B cell (primary cell): Measurements from ENCODE around the gene KIRREL3. TPM values are rescaled to one million over a fixed set of nuclear protein-coding genes. Genes with fewer than 3 reads are reported as not detected.

Experiments used
- ATAC-seq: fragments of 200-7000 bp; cut with Tn5 transposase; one replicate; pipeline ENCODE4 v1.10.0; 2021; ENCODE audit warnings: low read depth, mild to moderate bottlenecking, moderate number of reproducible peaks, moderate library complexity
- CTCF ChIA-PET: fragments of 350-600 bp; sonication (Branson Sonifier 250); formaldehyde crosslinking; loops from one replicate; lab custom pipeline; 2021; ENCODE audit warnings: antibody characterized with exemption, inconsistent platforms; lab: Charles Lee
- POLR2A ChIA-PET: fragments of 350-600 bp; sonication (Branson Sonifier 250); formaldehyde crosslinking; loops from one replicate; lab custom pipeline; 2021; ENCODE audit warnings: antibody characterized with exemption; lab: Charles Lee
- DNase-seq: peaks from one replicate; pipeline ENCODE4 v3.0.0; 2013
- H2AFZ ChIP-seq: 2 replicates; pipeline ENCODE4 v1.6.1; 2012; ENCODE audit warnings: mild to moderate bottlenecking, low read depth, low read length; ENCODE audit not compliant: insufficient read depth, poor library complexity, severe bottlenecking
- H3K27ac ChIP-seq, 2 donors: 1 replicate in 1 of 2; 2 replicates in 1 of 2; pipeline ENCODE4 v1.5.1; 2012 to 2013; ENCODE audit warnings: low read length in 2 of 2, mild to moderate bottlenecking in 2 of 2, moderate library complexity in 1 of 2
- H3K27me3 ChIP-seq, 4 experiments: fragments of 200-600 bp in 1 of 4; sonication (generic) in 1 of 4; replicated peaks in 1 of 4; 1 replicate in 2 of 4; 2 replicates in 2 of 4; pipeline versions ENCODE4 v1.6.1 to v1.7.0; 2013 to 2016; ENCODE audit warnings: low read length in 3 of 4, mild to moderate bottlenecking in 2 of 4, mixed read lengths in 1 of 4, moderate library complexity in 1 of 4; ENCODE audit not compliant: insufficient read depth in 4 of 4, control insufficient read depth in 3 of 4; ENCODE audit errors: control extremely low read depth in 1 of 4
- H3K36me3 ChIP-seq, 2 experiments: replicated peaks in 1 of 2; 1 replicate in 1 of 2; 2 replicates in 1 of 2; pipeline versions ENCODE4 v1.6.1 to v1.7.1; 2013; ENCODE audit warnings: low read length in 1 of 2; ENCODE audit not compliant: insufficient read depth in 2 of 2, control insufficient read depth in 1 of 2; ENCODE audit errors: control extremely low read depth in 1 of 2, extremely low read depth in 1 of 2
- H3K4me1 ChIP-seq, 2 donors: fragments of 200-600 bp in 1 of 2; sonication (generic) in 1 of 2; 1 replicate in 1 of 2; 2 replicates in 1 of 2; pipeline versions ENCODE4 v1.5.1 to v1.6.1; 2013 to 2017; ENCODE audit warnings: low read length in 2 of 2; ENCODE audit not compliant: control insufficient read depth in 2 of 2, insufficient read depth in 2 of 2
- H3K4me2 ChIP-seq: replicated peaks from 2 replicates; pipeline ENCODE3; 2012; ENCODE audit warnings: mild to moderate bottlenecking, low read depth, low read length; ENCODE audit not compliant: poor library complexity, severe bottlenecking
- H3K4me3 ChIP-seq, 5 experiments: fragments of 200-600 bp in 1 of 5; sonication (generic) in 1 of 5; 1 replicate in 3 of 5; 2 replicates in 2 of 5; pipeline versions ENCODE4 v1.5.1 to v1.7.0; 2011 to 2016; ENCODE audit warnings: low read length in 4 of 5, mild to moderate bottlenecking in 4 of 5, low read depth in 2 of 5, control low read depth in 1 of 5, moderate library complexity in 1 of 5; ENCODE audit not compliant: insufficient read depth in 1 of 5; ENCODE audit errors: control extremely low read depth in 1 of 5, extremely low read depth in 1 of 5
- H3K79me2 ChIP-seq: fragments of 200-600 bp; sonication (generic); one replicate; pipeline ENCODE4 v1.6.0; 2016; ENCODE audit warnings: low read length; ENCODE audit not compliant: control insufficient read depth, insufficient read depth
- H3K9ac ChIP-seq: fragments of 200-600 bp; sonication (generic); 2 replicates; pipeline ENCODE4 v1.6.1; 2017; ENCODE audit warnings: mild to moderate bottlenecking, low read length, moderate library complexity
- H3K9me3 ChIP-seq, 3 donors: one replicate each; pipeline versions ENCODE4 v1.6.1 to v1.7.1; 2013; ENCODE audit warnings: low read length in 2 of 3; ENCODE audit not compliant: control insufficient read depth in 2 of 3, insufficient read depth in 1 of 3; ENCODE audit errors: control extremely low read depth in 1 of 3
- H4K20me1 ChIP-seq: 2 replicates; pipeline ENCODE4 v1.6.0; 2012; ENCODE audit warnings: mild to moderate bottlenecking, low read length; ENCODE audit not compliant: insufficient read depth, control insufficient read depth, poor library complexity, severe bottlenecking
- H3K27ac Mint-ChIP-seq: one replicate; pipeline ENCODE4 v1.8.0; 2021; ENCODE audit warnings: mixed read lengths
- H3K27me3 Mint-ChIP-seq: one replicate; pipeline ENCODE4 v1.8.0; 2021; ENCODE audit warnings: mixed read lengths
- H3K4me1 Mint-ChIP-seq: one replicate; pipeline ENCODE4 v1.8.0; 2021; ENCODE audit warnings: mixed read lengths
- H3K4me3 Mint-ChIP-seq: one replicate; pipeline ENCODE4 v1.8.0; 2021; ENCODE audit warnings: mixed read lengths
- H3K9me3 Mint-ChIP-seq: one replicate; pipeline ENCODE4 v1.8.0; 2022; ENCODE audit warnings: mixed read lengths; ENCODE audit not compliant: insufficient read depth
- CTCF ChIP-seq: fragments of 200-600 bp; IDR thresholded peaks from one replicate; pipeline ENCODE4 v1.8.0; 2022; ENCODE audit warnings: antibody characterized with exemption, mild to moderate bottlenecking
- EZH2 ChIP-seq: IDR thresholded peaks from 2 replicates; pipeline ENCODE4 v1.6.1; 2012; ENCODE audit warnings: borderline replicate concordance, low read depth, mild to moderate bottlenecking, moderate library complexity, low read length; ENCODE audit not compliant: insufficient read depth, poor library complexity, severe bottlenecking
- WGBS: methylation state at CpG from one replicate; pipeline ENCODE4 v1.1.5; 2013; ENCODE audit warnings: missing lambda C conversion rate; ENCODE audit not compliant: insufficient coverage; 5-methylcytosine and 5-hydroxymethylcytosine counted together
- intact Hi-C: fragments of 100-400 bp; cut with micrococcal nuclease; formaldehyde crosslinking; loops from one replicate; pipeline ENCODE4 v1.10.0; 2022
- polyA plus RNA-seq: library from polyadenylated mRNA; depleted of rRNA; stranded (reverse); fragments of >200 nt; gene quantifications from 2 replicates; pipeline ENCODE4 v1.2.3, GENCODE V29; 2012
- total RNA-seq, 2 donors: library from RNA; stranded (reverse); fragments of 120-200 nt in 1 of 2; gene quantifications; 1 replicate in 1 of 2; 2 replicates in 1 of 2; pipeline versions ENCODE4 v1.2.3 to v1.2.4, GENCODE V29; 2013 to 2022

Gene KIRREL3
- total and polyA plus RNA-seq, 2 donors (not counting 1 experiment from before 2014, with no cell fraction given): not detected

- Mint-ChIP-seq H3K4me3 (no peak overlapping the region), H3K27ac (no peak overlapping the region), H3K9me3 (no peaks in the 10 kb centered on the region), H3K27me3 (peaks cover 4% of the 10 kb centered on the region), H3K4me1 (no peaks in the 10 kb centered on the region)
- intact Hi-C loops: no loop called here
- DNase-seq (no peak), ATAC-seq (no peak)
- Histone ChIP-seq H3K4me1 (no peaks in the 10 kb centered on the region), H3K27ac (no peak overlapping the region), H3K27me3 (no peaks in the 10 kb centered on the region), H2AFZ (no peak overlapping the region), H3K9ac (no peak overlapping the region), H4K20me1 (no peaks in the 10 kb centered on the region), H3K4me3 (no peak overlapping the region), H3K79me2 (no peaks in the 10 kb centered on the region), H3K36me3 (no peaks in the 10 kb centered on the region), H3K4me2 (no peak overlapping the region), H3K9me3 (peaks cover 0 to 2% (median 0%) of the 10 kb centered on the region in 3 donors)
- WGBS: 95% methylated on average over 5 of the region's 10 CpGs
- TF ChIP-seq CTCF (no peak), EZH2 (no peak)
- POLR2A ChIA-PET: no interaction called here
- CTCF ChIA-PET: no interaction called here
Measured at GRCh38 chr11:126861796-126862459, 138.6 kb downstream of the KIRREL3 start.

GRCh38 chr11:126857860-126858808 lies 142.4 kb downstream of the KIRREL3 start:
- no peak for ATAC-seq
- no peaks in the 10 kb centered on the region for H3K27me3 ChIP-seq
- POLR2A ChIA-PET: no interaction called here
- H2AFZ ChIP-seq: no peak overlapping the region
- H3K9me3 ChIP-seq: no peaks in the 10 kb centered on the region
- TF ChIP-seq CTCF: no peak
- no peak for TF ChIP-seq EZH2
- WGBS: 84% methylated on average over 4 of the region's 9 CpGs
- Mint-ChIP-seq H3K27ac (no peak overlapping the region), H3K9me3 (no peaks in the 10 kb centered on the region), H3K27me3 (peaks cover 4% of the 10 kb centered on the region), H3K4me1 (no peaks in the 10 kb centered on the region), H3K4me3 (no peak overlapping the region)
- DNase-seq: no peak
- intact Hi-C loops: no loop called here
- CTCF ChIA-PET: no interaction called here
- H3K36me3 ChIP-seq: no peaks in the 10 kb centered on the region
- H3K27ac ChIP-seq: no peak overlapping the region
- no peak overlapping the region for H3K4me3 ChIP-seq
- H3K4me2 ChIP-seq: no peak overlapping the region
- H3K79me2 ChIP-seq: no peaks in the 10 kb centered on the region
- no peak overlapping the region for H3K9ac ChIP-seq
- H4K20me1 ChIP-seq: no peaks in the 10 kb centered on the region
- no peaks in the 10 kb centered on the region for H3K4me1 ChIP-seq
